A549 treated with RU486 at 1 μM for 4 hours (cell line): ENCODE measurements around the gene BTBD17. TPM values are rescaled to one million over a fixed set of nuclear protein-coding genes. Genes with fewer than 3 reads are reported as not detected.

Source experiments
- total RNA-seq: library from RNA; stranded (reverse); fragments of 200-300 nt; extraction: Qiagen RNA extraction; gene quantifications from 5 replicates; pipeline ENCODE4 v1.2.3, GENCODE V29; 2022; ENCODE audit warnings: low read depth

Gene BTBD17, protein sequence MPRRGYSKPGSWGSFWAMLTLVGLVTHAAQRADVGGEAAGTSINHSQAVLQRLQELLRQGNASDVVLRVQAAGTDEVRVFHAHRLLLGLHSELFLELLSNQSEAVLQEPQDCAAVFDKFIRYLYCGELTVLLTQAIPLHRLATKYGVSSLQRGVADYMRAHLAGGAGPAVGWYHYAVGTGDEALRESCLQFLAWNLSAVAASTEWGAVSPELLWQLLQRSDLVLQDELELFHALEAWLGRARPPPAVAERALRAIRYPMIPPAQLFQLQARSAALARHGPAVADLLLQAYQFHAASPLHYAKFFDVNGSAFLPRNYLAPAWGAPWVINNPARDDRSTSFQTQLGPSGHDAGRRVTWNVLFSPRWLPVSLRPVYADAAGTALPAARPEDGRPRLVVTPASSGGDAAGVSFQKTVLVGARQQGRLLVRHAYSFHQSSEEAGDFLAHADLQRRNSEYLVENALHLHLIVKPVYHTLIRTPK
- not detected in 5 replicates for total RNA-seq

GRCh38 chr17:74361230-74362068 lies at the start of gene BTBD17:
BTBD17 (minus strand) TSS chr17:74361868; CDS start chr17:74361819, 49 bp downstream.

GRCh38 chr17:74367206-74367605 lies 5.5 kb upstream of the BTBD17 start, which contains the start of gene GPR142:
GPR142 (plus strand) TSS chr17:74367506; CDS start chr17:74369541, 2,035 bp downstream.

GRCh38 chr17:74325743-74326379 lies 35.8 kb downstream of the BTBD17 start, which contains the start of gene KIF19:
KIF19 (plus strand) TSS chr17:74326226; CDS start chr17:74326350, 124 bp downstream.

Other genes with a start within 250 kb of the BTBD17 start
- 2,669 to 3,560 TPM (median 2,998 TPM) in 5 replicates for gene RPL38, start 158.2 kb downstream of the BTBD17 start, total RNA-seq
- 1.5 to 2.0 TPM (median 1.9 TPM) in 5 replicates for gene TTYH2, start 148.3 kb downstream of the BTBD17 start, total RNA-seq
- gene DNAI2, start 87.6 kb downstream of the BTBD17 start, total RNA-seq: 0.09 TPM in 1 of 5 replicates, not detected in the others
- 0.03 TPM in 1 of 5 replicates, not detected in the others for gene KIF19, start 35.6 kb downstream of the BTBD17 start, total RNA-seq
- 0.07 TPM in 1 of 5 replicates, not detected in the others for gene GPR142, start 5.6 kb upstream of the BTBD17 start, total RNA-seq
- gene GPRC5C, start 70.2 kb upstream of the BTBD17 start, total RNA-seq: 55.3 to 80.4 TPM (median 72.7 TPM) in 5 replicates
- gene CD300A, start 104.8 kb upstream of the BTBD17 start, total RNA-seq: 0.10 TPM in 1 of 5 replicates, not detected in the others
- 0.05 to 0.13 TPM (median 0.07 TPM) in 3 of 5 replicates, not detected in the others for gene CD300LB, start 169.6 kb upstream of the BTBD17 start, total RNA-seq
- gene CD300C, start 184.2 kb upstream of the BTBD17 start, total RNA-seq: 0.08 to 0.22 TPM (median 0.16 TPM) in 5 replicates
- gene CD300H, start 205.6 kb upstream of the BTBD17 start, total RNA-seq: 0.27 to 1.00 TPM (median 0.43 TPM) in 3 of 5 replicates, not detected in the others
- not detected in 5 replicates for gene CD300LD, start 230.4 kb upstream of the BTBD17 start, total RNA-seq